IMR-90 (cell line): ENCODE results near the gene PTPRS. TPM values are rescaled to one million over a fixed set of nuclear protein-coding genes. Genes with fewer than 3 reads are reported as not detected.

Source experiments
- ATAC-seq: fragments of 200-7000 bp; cut with Tn5 transposase; 2 replicates; pipeline ENCODE4 v1.9.1; 2020; ENCODE audit warnings: low read depth, mild to moderate bottlenecking, moderate library complexity
- BruUV-seq: library from RNA; stranded (reverse); fragments of 400-500 nt; replicated peaks from 2 replicates; lab custom pipeline; 2021; lab: Mats Ljungman, UMichigan
- CTCF ChIA-PET: fragments of 300-600 bp; formaldehyde crosslinking; extraction: SDS; loops from one replicate; lab custom pipeline; 2021; ENCODE audit warnings: antibody characterized with exemption; lab: Yijun Ruan, JAX
- POLR2A ChIA-PET: fragments of 300-600 bp; sonication (Branson Sonifier 250); formaldehyde crosslinking; loops from one replicate; lab custom pipeline; 2022; ENCODE audit warnings: antibody characterized with exemption; ENCODE audit not compliant: unreplicated experiment; lab: Charles Lee
- DNase-seq: peaks from one replicate; pipeline ENCODE4 v3.0.0; 2013
- H2AFZ ChIP-seq: replicated peaks from 2 replicates; pipeline ENCODE3; 2013; ENCODE audit warnings: low read length, mild to moderate bottlenecking; ENCODE audit not compliant: poor library complexity
- H2AK5ac ChIP-seq: 2 replicates; pipeline ENCODE4 v1.6.1; 2013; ENCODE audit warnings: low read depth, low read length, inconsistent platforms
- H2AK9ac ChIP-seq: replicated peaks from 2 replicates; pipeline ENCODE3; 2013; ENCODE audit warnings: mild to moderate bottlenecking, low read depth, low read length, moderate library complexity; ENCODE audit not compliant: poor library complexity
- H2BK120ac ChIP-seq: 2 replicates; pipeline ENCODE4 v1.6.1; 2013; ENCODE audit warnings: low read depth, low read length, inconsistent platforms
- H2BK15ac ChIP-seq: 3 replicates; pipeline ENCODE4 v1.6.1; 2013; ENCODE audit warnings: low read depth, low read length, inconsistent platforms
- H2BK20ac ChIP-seq: 2 replicates; pipeline ENCODE4 v1.6.1; 2013; ENCODE audit warnings: low read depth, mild to moderate bottlenecking, inconsistent platforms, low read length, moderate library complexity
- H2BK5ac ChIP-seq: 2 replicates; pipeline ENCODE4 v1.6.1; 2013; ENCODE audit warnings: mild to moderate bottlenecking, low read depth, low read length, inconsistent platforms; ENCODE audit not compliant: poor library complexity, severe bottlenecking
- H3K14ac ChIP-seq: replicated peaks from 2 replicates; pipeline ENCODE4 v1.6.1; 2013; ENCODE audit warnings: low read depth, low read length, inconsistent platforms
- H3K18ac ChIP-seq: 2 replicates; pipeline ENCODE4 v1.6.1; 2013; ENCODE audit warnings: low read depth, low read length, control low read depth
- H3K23ac ChIP-seq: 2 replicates; pipeline ENCODE4 v1.6.1; 2013; ENCODE audit warnings: low read depth, low read length, inconsistent platforms
- H3K27ac ChIP-seq: 2 replicates; pipeline ENCODE4 v1.5.1; 2013; ENCODE audit warnings: mild to moderate bottlenecking, control low read depth, low read length; ENCODE audit not compliant: insufficient read depth
- H3K27me3 ChIP-seq: 2 replicates; pipeline ENCODE4 v1.6.1; 2013; ENCODE audit warnings: low read length; ENCODE audit not compliant: control insufficient read depth, insufficient read depth
- H3K36me3 ChIP-seq: 2 replicates; pipeline ENCODE4 v1.6.1; 2013; ENCODE audit warnings: low read length, mixed read lengths; ENCODE audit not compliant: control insufficient read depth, insufficient read depth
- H3K4ac ChIP-seq: 2 replicates; pipeline ENCODE4 v1.6.1; 2013; ENCODE audit warnings: low read depth, low read length, inconsistent platforms
- H3K4me1 ChIP-seq: 2 replicates; pipeline ENCODE4 v1.6.1; 2013; ENCODE audit warnings: low read length, mixed read lengths; ENCODE audit not compliant: control insufficient read depth, insufficient read depth
- H3K4me2 ChIP-seq: 2 replicates; pipeline ENCODE4 v1.6.1; 2013; ENCODE audit warnings: low read depth, mild to moderate bottlenecking, control low read depth, low read length, moderate library complexity
- H3K4me3 ChIP-seq: 2 replicates; pipeline ENCODE4 v1.5.1; 2013; ENCODE audit warnings: low read depth, mild to moderate bottlenecking, control low read depth, low read length, moderate library complexity; ENCODE audit not compliant: insufficient read depth
- H3K56ac ChIP-seq: 2 replicates; pipeline ENCODE4 v1.6.1; 2013; ENCODE audit warnings: low read length, inconsistent platforms; ENCODE audit not compliant: insufficient read depth; ENCODE audit errors: extremely low read depth
- H3K79me1 ChIP-seq, 2 experiments: 2 replicates each; pipeline ENCODE4 v1.6.1; 2013; ENCODE audit warnings: low read length in 2 of 2, inconsistent platforms in 1 of 2, low read depth in 1 of 2
- H3K9ac ChIP-seq: 2 replicates; pipeline ENCODE4 v1.6.1; 2013; ENCODE audit warnings: low read depth, low read length, control low read depth
- H3K9me1 ChIP-seq: 2 replicates; pipeline ENCODE4 v1.6.1; 2013; ENCODE audit warnings: low read length, inconsistent platforms; ENCODE audit not compliant: insufficient read depth
- H3K9me3 ChIP-seq: 2 replicates; pipeline ENCODE4 v1.6.1; 2013; ENCODE audit warnings: low read length; ENCODE audit not compliant: control insufficient read depth, insufficient read depth
- H4K20me1 ChIP-seq: 2 replicates; pipeline ENCODE4 v1.6.1; 2013; ENCODE audit warnings: low read length, inconsistent platforms; ENCODE audit not compliant: insufficient read depth
- H4K5ac ChIP-seq: 2 replicates; pipeline ENCODE4 v1.6.1; 2013; ENCODE audit warnings: mild to moderate bottlenecking, low read depth, low read length, control low read depth
- H4K8ac ChIP-seq, 2 experiments: 2 replicates each; pipeline ENCODE4 v1.6.1; 2013; ENCODE audit warnings: low read depth in 2 of 2, low read length in 2 of 2, control low read depth in 1 of 2, inconsistent platforms in 1 of 2
- H4K91ac ChIP-seq: 2 replicates; pipeline ENCODE4 v1.6.1; 2013; ENCODE audit warnings: low read depth, low read length, inconsistent platforms; ENCODE audit not compliant: insufficient read depth
- FOS ChIP-seq: fragments of 150-350 bp; IDR thresholded peaks from 2 replicates; pipeline ENCODE4 v1.6.1; 2016; ENCODE audit warnings: low read depth, low read length
- MAFK ChIP-seq: IDR thresholded peaks from 2 replicates; pipeline ENCODE4 v1.6.1; 2012; ENCODE audit warnings: low read depth, low read length, improper control_type of control experiment
- MAZ ChIP-seq: IDR thresholded peaks from 2 replicates; pipeline ENCODE4 v1.6.1; 2012; ENCODE audit warnings: low read depth, mild to moderate bottlenecking, low read length, improper control_type of control experiment, moderate library complexity, borderline replicate concordance
- MXI1 ChIP-seq: IDR thresholded peaks from 2 replicates; pipeline ENCODE4 v1.6.1; 2012; ENCODE audit warnings: low read depth, mild to moderate bottlenecking, low read length, moderate library complexity, borderline replicate concordance
- NFE2L2 ChIP-seq: fragments of 150-350 bp; IDR thresholded peaks from 2 replicates; pipeline ENCODE4 v1.6.1; 2016; ENCODE audit warnings: low read depth, mild to moderate bottlenecking, low read length
- POLR2A ChIP-seq: IDR thresholded peaks from 2 replicates; pipeline ENCODE4 v1.6.1; 2012; ENCODE audit warnings: mild to moderate bottlenecking, low read depth, low read length
- RAD21 ChIP-seq: IDR thresholded peaks from 2 replicates; pipeline ENCODE4 v1.6.1; 2012; ENCODE audit warnings: low read length, improper control_type of control experiment
- RFX5 ChIP-seq: IDR thresholded peaks from 2 replicates; pipeline ENCODE4 v1.8.0; 2012; ENCODE audit warnings: low read depth, mild to moderate bottlenecking, low read length, moderate library complexity
- SMC3 ChIP-seq: fragments of 150-350 bp; IDR thresholded peaks from 2 replicates; pipeline ENCODE4 v1.6.1; 2016; ENCODE audit warnings: low read depth, mild to moderate bottlenecking, antibody characterized with exemption, low read length, moderate library complexity
- WGBS, 2 experiments: methylation state at CpG; one replicate each; pipeline versions ENCODE4 v1.1.5 to v1.1.7; 2013; ENCODE audit warnings: missing lambda C conversion rate in 2 of 2; ENCODE audit not compliant: insufficient read length in 1 of 2; ENCODE audit errors: extremely low coverage in 2 of 2; 5-methylcytosine and 5-hydroxymethylcytosine counted together
- dilution Hi-C: fragments of 300-500 bp; cut with HindIII; formaldehyde crosslinking; loops from one replicate; pipeline ENCODE4 v1.14.3; 2018; ENCODE audit warnings: low sequenced_read_pairs; ENCODE audit not compliant: unreplicated experiment
- in situ Hi-C: fragments of 300-500 bp; cut with MboI; formaldehyde crosslinking; loops from 3 replicates; pipeline ENCODE4 v1.14.3; 2019; ENCODE audit warnings: low sequenced_read_pairs, inconsistent platforms, mixed read lengths
- intact Hi-C: fragments of 100-400 bp; cut with micrococcal nuclease; formaldehyde crosslinking; loops from 2 replicates; pipeline ENCODE4 v1.10.0; 2022
- polyA plus RNA-seq, 3 experiments: library from polyadenylated mRNA; depleted of rRNA; stranded (reverse); fragments of >200 nt; gene quantifications; 2 replicates each; pipeline ENCODE4 v1.2.3, GENCODE V29; 2012; ENCODE audit warnings: low replicate concordance in 1 of 3
- total RNA-seq: library from RNA; depleted of rRNA; stranded (reverse); fragments of >200 nt; gene quantifications from 2 replicates; pipeline ENCODE4 v1.2.3, GENCODE V29; 2012
- TF ChIP-seq, protein P1 (sequence below): conservative IDR thresholded peaks from 2 replicates; pipeline ENCODE4 v1.5.1; 2012; ENCODE audit warnings: mild to moderate bottlenecking, low read depth, low read length, improper control_type of control experiment
- TF ChIP-seq, protein P2 (sequence below): fragments of 150-350 bp; IDR thresholded peaks from 2 replicates; pipeline ENCODE4 v1.6.1; 2016; ENCODE audit warnings: low read depth, mild to moderate bottlenecking, low read length, moderate library complexity, borderline replicate concordance
- TF ChIP-seq, protein P3 (sequence below): fragments of 150-350 bp; IDR thresholded peaks from 2 replicates; pipeline ENCODE4 v1.6.1; 2017; ENCODE audit warnings: mild to moderate bottlenecking, antibody characterized with exemption, low read length, low read depth

The PTPRS gene
- total and polyA plus RNA-seq, 2 of the 4 experiments (the other 2 are of a cell fraction): 40.1 to 51.9 TPM

DNA sequence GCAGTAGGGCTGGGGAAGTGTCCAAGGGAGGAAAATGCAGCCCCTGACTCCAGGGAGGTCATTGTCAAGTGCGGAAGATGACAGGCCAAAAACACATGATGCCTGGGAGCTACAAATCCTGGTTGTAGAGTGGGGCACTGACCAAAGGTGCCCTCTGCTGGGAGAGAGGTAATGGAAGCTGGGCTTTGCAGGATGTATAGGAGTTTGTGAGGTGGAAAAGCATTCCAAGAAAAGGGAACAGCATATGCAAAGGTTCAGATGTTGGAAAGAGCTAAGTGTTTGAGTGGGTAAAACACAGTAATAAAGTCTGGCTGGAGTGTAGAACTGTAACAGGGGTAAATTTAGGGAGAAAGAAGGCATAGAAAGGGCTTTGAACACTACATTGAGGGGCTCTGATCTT, 46.9 kb upstream of the PTPRS start:
- no peak overlapping the region for H2AK5ac ChIP-seq
- no peak overlapping the region for H2BK120ac ChIP-seq
- no peak overlapping the region for H3K18ac ChIP-seq
- no peaks in the 10 kb centered on the region for H4K20me1 ChIP-seq
- 91% methylated on average over 1 of the region's 1 CpG; no CpG with 5 or more reads in 1 of the 2 experiments for WGBS, 2 experiments
- in situ Hi-C loops (no loop called here), intact Hi-C loops (no loop called here), dilution Hi-C loops (no loop called here)
- H3K4ac ChIP-seq: no peak overlapping the region
- H2BK5ac ChIP-seq: no peak overlapping the region
- no peak overlapping the region for H3K9ac ChIP-seq
- no peak for DNase-seq
- H3K27me3 ChIP-seq: peaks cover 13% of the 10 kb centered on the region
- no peak overlapping the region for H3K56ac ChIP-seq
- TF ChIP-seq, protein P1, sequence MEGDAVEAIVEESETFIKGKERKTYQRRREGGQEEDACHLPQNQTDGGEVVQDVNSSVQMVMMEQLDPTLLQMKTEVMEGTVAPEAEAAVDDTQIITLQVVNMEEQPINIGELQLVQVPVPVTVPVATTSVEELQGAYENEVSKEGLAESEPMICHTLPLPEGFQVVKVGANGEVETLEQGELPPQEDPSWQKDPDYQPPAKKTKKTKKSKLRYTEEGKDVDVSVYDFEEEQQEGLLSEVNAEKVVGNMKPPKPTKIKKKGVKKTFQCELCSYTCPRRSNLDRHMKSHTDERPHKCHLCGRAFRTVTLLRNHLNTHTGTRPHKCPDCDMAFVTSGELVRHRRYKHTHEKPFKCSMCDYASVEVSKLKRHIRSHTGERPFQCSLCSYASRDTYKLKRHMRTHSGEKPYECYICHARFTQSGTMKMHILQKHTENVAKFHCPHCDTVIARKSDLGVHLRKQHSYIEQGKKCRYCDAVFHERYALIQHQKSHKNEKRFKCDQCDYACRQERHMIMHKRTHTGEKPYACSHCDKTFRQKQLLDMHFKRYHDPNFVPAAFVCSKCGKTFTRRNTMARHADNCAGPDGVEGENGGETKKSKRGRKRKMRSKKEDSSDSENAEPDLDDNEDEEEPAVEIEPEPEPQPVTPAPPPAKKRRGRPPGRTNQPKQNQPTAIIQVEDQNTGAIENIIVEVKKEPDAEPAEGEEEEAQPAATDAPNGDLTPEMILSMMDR: no peak
- TF ChIP-seq MAFK (no peak), SMC3 (no peak), NFE2L2 (no peak), POLR2A (no peak), RAD21 (no peak), RFX5 (no peak), FOS (no peak), MXI1 (no peak), MAZ (no peak)
- TF ChIP-seq, protein P2, sequence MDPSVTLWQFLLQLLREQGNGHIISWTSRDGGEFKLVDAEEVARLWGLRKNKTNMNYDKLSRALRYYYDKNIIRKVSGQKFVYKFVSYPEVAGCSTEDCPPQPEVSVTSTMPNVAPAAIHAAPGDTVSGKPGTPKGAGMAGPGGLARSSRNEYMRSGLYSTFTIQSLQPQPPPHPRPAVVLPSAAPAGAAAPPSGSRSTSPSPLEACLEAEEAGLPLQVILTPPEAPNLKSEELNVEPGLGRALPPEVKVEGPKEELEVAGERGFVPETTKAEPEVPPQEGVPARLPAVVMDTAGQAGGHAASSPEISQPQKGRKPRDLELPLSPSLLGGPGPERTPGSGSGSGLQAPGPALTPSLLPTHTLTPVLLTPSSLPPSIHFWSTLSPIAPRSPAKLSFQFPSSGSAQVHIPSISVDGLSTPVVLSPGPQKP: no peak
- TF ChIP-seq, protein P3, sequence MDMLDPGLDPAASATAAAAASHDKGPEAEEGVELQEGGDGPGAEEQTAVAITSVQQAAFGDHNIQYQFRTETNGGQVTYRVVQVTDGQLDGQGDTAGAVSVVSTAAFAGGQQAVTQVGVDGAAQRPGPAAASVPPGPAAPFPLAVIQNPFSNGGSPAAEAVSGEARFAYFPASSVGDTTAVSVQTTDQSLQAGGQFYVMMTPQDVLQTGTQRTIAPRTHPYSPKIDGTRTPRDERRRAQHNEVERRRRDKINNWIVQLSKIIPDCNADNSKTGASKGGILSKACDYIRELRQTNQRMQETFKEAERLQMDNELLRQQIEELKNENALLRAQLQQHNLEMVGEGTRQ: no peak
- no peak overlapping the region for H3K27ac ChIP-seq
- no peak overlapping the region for H4K91ac ChIP-seq
- no peaks in the 10 kb centered on the region for H3K36me3 ChIP-seq
- H3K4me3 ChIP-seq: no peak overlapping the region
- CTCF ChIA-PET: interaction anchor here (1.3 kb wide), 1 partner anchor 9 kb away, joined by 3 read pairs; no protein-coding TSS in a partner anchor
- H2AK9ac ChIP-seq: no peak overlapping the region
- H4K5ac ChIP-seq: no peak overlapping the region
- H4K8ac ChIP-seq: no peak overlapping the region
- H3K23ac ChIP-seq: no peak overlapping the region
- H3K9me1 ChIP-seq: no peaks in the 10 kb centered on the region
- no peak overlapping the region for H3K14ac ChIP-seq
- no peak overlapping the region for H3K4me2 ChIP-seq
- BruUV-seq: no TSS peak
- no peak overlapping the region for H2AFZ ChIP-seq
- H3K4me1 ChIP-seq: no peaks in the 10 kb centered on the region
- no peak overlapping the region for H2BK20ac ChIP-seq
- no peaks in the 10 kb centered on the region for H3K79me1 ChIP-seq
- H2BK15ac ChIP-seq: no peak overlapping the region
- no peak for ATAC-seq
- H3K9me3 ChIP-seq: peaks cover 12% of the 10 kb centered on the region
- POLR2A ChIA-PET: no interaction called here
